GM04504 (cell line): Measurements from ENCODE around the gene MYEOV.

ENCODE experiments used
- DNase-seq: peaks from one replicate; pipeline ENCODE4 v3.0.0-alpha.2; 2012; ENCODE audit warnings: low read depth

The MYEOV gene

DNA sequence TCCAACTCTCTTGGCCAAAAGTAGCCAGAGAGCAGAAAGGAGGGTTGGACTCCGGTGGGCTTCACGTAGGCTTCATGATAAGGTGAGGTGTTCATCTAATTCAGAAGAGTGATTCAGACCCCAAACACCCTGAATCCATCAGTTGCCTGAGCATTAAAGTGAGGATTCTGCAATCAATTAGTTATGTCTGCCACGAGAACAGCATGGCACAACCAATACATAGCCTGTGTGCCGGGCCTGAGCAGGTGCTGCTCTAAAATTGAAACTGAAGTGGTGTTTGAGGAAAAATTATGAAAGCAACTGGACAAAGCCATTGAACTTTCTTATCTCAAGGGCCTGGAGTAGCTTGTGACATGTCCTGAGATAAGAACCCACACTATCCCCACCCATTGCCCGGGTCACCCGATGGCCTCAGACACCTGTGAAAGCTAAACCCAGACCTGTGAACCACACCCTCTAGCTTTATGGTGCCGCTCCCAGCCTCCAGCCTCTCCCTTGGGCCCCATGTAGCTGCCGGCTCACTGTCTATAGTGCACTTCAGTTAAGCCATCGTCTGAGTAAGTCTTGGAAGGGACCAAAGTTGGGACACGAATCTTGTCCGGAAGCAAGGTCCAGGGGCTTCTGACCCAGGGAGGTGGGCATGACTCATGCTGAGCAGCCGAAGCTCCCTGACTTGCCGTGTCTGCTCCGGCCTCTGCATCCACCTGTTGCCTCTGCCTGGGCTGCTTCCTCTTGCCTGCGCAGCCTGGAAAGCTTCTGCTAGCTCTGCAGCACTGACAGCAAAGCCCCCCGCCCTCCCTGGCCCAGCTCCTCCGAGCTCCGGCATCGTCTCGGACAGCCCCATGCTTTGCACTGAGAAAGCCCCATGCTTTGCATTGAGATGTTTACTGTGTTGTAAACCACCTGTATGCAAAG, 5.7 kb upstream of the MYEOV start:
- DNase-seq, result no peak

DNA sequence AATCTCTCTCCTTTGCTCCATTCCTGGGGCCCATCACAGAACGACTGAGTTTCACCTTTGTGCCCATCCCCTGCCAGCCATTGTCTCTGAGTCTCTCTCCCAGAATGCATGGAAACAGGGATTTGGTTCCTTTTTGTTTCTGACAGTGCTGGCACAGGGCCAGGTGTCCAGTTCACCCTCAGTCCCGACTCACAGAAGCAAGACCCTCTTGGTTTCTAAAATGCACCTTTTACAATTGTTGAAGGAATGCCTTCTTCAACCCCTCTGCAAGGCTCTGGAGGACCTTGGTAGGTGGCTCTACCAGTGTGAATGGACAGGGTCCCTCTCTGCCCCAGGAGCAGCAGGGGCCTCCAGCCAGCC, 5.1 kb upstream of the MYEOV start:
- DNase-seq, result no peak

DNA sequence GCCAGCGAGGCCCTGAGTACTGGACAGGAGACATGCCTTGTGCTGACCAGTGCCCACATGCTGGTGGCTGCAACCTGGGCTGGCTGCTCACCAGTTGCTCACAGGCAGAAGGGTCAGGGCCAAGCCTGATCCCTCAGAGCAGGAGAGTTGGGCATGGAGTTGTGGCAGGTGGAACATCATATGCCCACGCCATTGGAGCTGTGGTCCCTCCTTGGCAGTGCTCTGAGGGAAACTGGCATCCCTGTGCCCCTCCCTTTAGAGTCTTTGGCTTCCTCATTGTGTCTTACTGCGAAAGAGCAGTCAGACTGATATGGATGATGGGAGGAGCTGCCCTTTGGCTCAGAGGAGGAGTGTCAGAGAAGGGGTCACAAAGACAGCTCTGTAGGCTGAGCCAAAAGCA, 3.1 kb upstream of the MYEOV start:
- no peak for DNase-seq

GRCh38 chr11:69291459-69292110, 2.4 kb upstream of the MYEOV start:
- no peak for DNase-seq

GRCh38 chr11:69292221-69292648, 1.7 kb upstream of the MYEOV start:
- no peak for DNase-seq

GRCh38 chr11:69293087-69293486, 868 bp upstream of the MYEOV start:
- no peak for DNase-seq

- no peak for DNase-seq
Observed at GRCh38 chr11:69294571-69295078, 670 bp downstream of the MYEOV start.

- no peak for DNase-seq
Observed at GRCh38 chr11:69295079-69295994, 1.4 kb downstream of the MYEOV start.

- peak; percentile 80 for DNase-seq
Observed at GRCh38 chr11:69295995-69296889, 2.3 kb downstream of the MYEOV start.

DNA sequence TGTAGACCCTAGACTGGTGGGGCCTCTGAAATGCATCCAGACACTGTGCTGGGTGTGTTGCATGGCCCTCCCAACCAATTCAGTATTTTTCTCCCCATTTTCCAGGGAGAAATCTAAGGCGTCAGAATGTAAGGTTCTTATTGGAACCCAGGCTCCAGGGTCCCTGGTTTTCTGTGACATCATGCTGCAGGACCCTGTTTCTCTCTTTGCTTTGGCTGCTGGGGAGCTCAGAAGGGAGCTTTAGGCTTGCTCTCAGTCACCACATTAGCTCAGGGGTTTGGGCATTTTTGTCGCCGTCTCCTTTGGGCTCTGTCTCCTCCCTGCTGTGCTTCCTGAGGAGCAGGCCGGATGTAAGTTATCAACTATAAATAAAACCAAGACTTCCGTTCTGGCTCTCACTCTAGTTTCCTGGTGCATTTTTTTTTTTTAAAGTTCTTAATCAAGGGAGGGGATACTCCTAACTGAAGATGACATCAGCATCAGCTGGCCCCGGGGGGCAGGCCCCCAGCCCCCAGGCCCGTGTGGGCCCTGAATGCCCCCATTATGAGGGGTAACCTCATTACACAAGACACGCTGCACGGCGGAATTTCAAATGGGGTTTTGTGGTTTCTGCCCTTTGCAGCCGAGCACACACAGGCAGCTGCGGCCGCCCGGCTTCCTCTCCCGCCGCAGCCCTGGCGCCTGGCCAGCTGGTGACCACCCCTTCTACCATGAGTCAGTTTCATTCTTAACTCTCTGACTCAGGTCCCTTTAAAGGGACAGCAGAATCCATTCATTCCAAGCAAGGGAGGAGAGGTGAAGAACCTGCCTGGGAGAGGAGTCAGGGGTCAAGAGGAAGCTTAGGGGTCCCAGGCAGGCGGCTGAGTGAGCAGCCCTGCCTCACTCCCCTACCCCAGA, 3.2 kb downstream of the MYEOV start:
- peak; percentile 97 for DNase-seq

DNA sequence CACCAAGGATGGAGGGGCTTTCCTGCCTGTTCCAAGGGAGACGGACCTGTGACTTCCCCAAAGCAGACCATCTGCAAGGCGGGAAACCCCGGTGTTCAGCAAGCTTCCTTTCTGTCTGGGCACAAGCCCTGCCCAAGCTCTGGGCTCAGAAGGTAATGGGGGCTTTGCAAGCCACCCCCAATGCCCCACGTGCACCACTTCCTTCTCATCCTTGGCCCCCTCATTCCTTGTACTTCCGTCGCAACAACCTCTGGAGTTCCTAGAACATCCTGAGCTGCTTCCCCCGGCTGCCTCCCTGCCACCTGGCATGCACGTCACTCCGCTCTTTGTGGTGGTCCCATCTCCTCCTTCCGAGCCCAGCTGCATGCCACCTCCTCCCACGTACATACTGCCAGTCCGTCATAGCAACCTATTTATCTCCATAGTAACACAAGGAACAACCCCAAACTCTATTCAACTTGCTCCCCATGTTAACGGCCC, 3.9 kb downstream of the MYEOV start:
- DNase-seq, result no peak

DNA sequence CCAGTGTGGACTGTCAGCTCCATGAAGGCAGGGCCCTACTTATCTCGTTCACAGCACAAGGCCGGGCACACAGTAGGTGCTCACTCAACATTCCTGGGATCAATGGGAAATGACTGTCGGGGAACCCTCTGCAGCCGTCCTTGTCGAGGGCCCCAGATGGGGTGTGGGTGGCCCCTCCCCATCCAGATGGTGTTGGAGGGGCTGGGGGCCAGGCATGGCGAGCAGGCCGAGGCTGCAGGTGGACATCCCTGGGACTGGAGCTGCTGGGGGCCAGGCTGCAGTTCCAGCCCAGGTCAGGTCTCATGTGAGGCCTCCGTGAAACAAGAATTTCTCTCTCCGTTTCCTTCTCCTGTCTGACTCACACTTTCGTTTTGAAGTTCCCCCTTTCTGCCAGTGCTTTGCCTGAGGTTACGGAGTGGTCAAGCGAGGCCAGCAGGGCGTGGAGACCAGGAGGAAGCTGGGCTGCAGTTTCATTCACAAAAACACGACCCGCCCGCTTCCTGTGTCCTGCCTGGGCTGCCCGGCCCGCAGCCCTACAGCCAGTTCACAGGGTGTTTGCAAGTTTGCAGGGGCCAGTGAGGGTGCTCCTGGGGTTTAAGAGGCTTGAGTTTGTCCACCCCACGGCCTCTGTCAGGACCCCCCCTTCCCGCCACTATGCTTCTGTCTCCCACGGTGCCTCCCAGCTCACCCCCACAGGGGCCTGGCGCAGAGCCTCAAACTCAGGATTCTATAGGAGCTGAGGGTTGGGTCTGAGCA, 4.5 kb downstream of the MYEOV start:
- DNase-seq, result peak; percentile 87

GRCh38 chr11:69299023-69299461, 5.1 kb downstream of the MYEOV start:
- no peak for DNase-seq

- no peak for DNase-seq
Observed at GRCh38 chr11:69299572-69299971, 5.6 kb downstream of the MYEOV start.

- DNase-seq, result peak; percentile 74
Observed at GRCh38 chr11:69300120-69301060, 6.4 kb downstream of the MYEOV start.

DNA sequence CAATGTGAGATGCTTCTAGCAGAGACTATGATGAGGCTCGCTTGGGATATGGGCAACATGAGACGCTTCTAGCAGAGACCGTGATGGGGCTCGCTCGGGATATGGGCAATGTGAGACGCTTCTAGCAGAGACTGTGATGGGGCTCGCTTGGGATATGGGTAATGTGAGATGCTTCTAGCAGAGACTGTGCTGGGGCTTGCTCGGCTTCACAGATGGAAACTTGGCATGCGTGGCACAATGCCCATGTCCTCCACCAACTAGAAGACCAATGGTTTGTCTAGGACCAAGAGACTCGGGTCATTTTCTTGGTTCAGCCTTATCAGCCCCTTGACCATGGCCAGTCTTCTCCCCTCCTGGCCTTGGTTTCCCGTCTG, 7.1 kb downstream of the MYEOV start:
- no peak for DNase-seq

GRCh38 chr11:69301455-69302401, 7.8 kb downstream of the MYEOV start:
- DNase-seq, result peak; percentile 81
